GM23338 (cell line): Measurements from ENCODE around the gene CCDC74B. TPM values are rescaled to one million over a fixed set of nuclear protein-coding genes. Genes with fewer than 3 reads are reported as not detected.
"Not testable (repeated sequence)": the region's sequence is repeated elsewhere in the genome, so short reads cannot be mapped to it uniquely, and the experiment has no call there.

Source experiments
- ATAC-seq: fragments of 200-7000 bp; cut with Tn5 transposase; 3 replicates; pipeline ENCODE4 v1.9.1; 2020
- DNase-seq: peaks from one replicate; pipeline ENCODE4 v3.0.0-alpha.2; 2015; ENCODE audit warnings: low spot score
- H2AFZ ChIP-seq: fragments of 200-600 bp; sonication (generic); 2 replicates; pipeline ENCODE4 v1.8.0; 2016; ENCODE audit warnings: antibody characterized with exemption, mild to moderate bottlenecking, moderate library complexity
- H3F3A ChIP-seq: fragments of 200-600 bp; sonication (generic); replicated peaks from 2 replicates; pipeline ENCODE4 v1.8.0; 2017; ENCODE audit warnings: antibody characterized with exemption, mixed run types, low read depth
- H3K27ac ChIP-seq: fragments of 200-600 bp; sonication (generic); 2 replicates; pipeline ENCODE4 v1.6.1; 2016; ENCODE audit warnings: low read depth
- H3K27me3 ChIP-seq: fragments of 200-600 bp; sonication (generic); 2 replicates; pipeline ENCODE4 v1.8.0; 2016; ENCODE audit warnings: mild to moderate bottlenecking, mixed run types, moderate library complexity; ENCODE audit not compliant: insufficient read depth
- H3K36me3 ChIP-seq: fragments of 200-600 bp; sonication (generic); 2 replicates; pipeline ENCODE4 v1.8.0; 2016; ENCODE audit warnings: mild to moderate bottlenecking; ENCODE audit not compliant: insufficient read depth
- H3K4me1 ChIP-seq: fragments of 200-600 bp; sonication (generic); 2 replicates; pipeline ENCODE4 v1.8.0; 2016; ENCODE audit warnings: mild to moderate bottlenecking, moderate library complexity; ENCODE audit not compliant: insufficient read depth
- H3K4me2 ChIP-seq: fragments of 200-600 bp; sonication (generic); 2 replicates; pipeline ENCODE4 v1.7.1; 2017; ENCODE audit warnings: mixed run types
- H3K4me3 ChIP-seq: fragments of 200-600 bp; sonication (generic); 2 replicates; pipeline ENCODE4 v1.6.1; 2016; ENCODE audit warnings: mixed run types
- H3K79me2 ChIP-seq: fragments of 200-600 bp; sonication (generic); replicated peaks from 2 replicates; pipeline ENCODE4 v1.8.0; 2017; ENCODE audit warnings: mild to moderate bottlenecking; ENCODE audit not compliant: insufficient read depth
- H3K9me2 ChIP-seq: fragments of 200-600 bp; sonication (generic); 2 replicates; pipeline ENCODE4 v1.8.0; 2017; ENCODE audit not compliant: insufficient read depth
- H4K20me1 ChIP-seq: fragments of 200-600 bp; sonication (generic); replicated peaks from 2 replicates; pipeline ENCODE4 v1.8.0; 2017; ENCODE audit warnings: mild to moderate bottlenecking; ENCODE audit not compliant: insufficient read depth
- H3K27ac Mint-ChIP-seq: 2 replicates; pipeline ENCODE4 v1.8.0; 2020; ENCODE audit warnings: inconsistent platforms, mild to moderate bottlenecking, moderate library complexity, mixed read lengths
- H3K27me3 Mint-ChIP-seq: 3 replicates; pipeline ENCODE4 v1.8.0; 2022; ENCODE audit warnings: low read depth, mild to moderate bottlenecking, moderate library complexity, mixed read lengths, inconsistent platforms; ENCODE audit not compliant: insufficient read depth, poor library complexity
- H3K36me3 Mint-ChIP-seq: 3 replicates; pipeline ENCODE4 v1.8.0; 2021; ENCODE audit warnings: low read depth, mild to moderate bottlenecking, inconsistent platforms, moderate library complexity, mixed read lengths
- H3K4me1 Mint-ChIP-seq: 3 replicates; pipeline ENCODE4 v1.8.0; 2020; ENCODE audit warnings: mild to moderate bottlenecking, inconsistent platforms, mixed read lengths
- H3K4me3 Mint-ChIP-seq: 3 replicates; pipeline ENCODE4 v1.8.0; 2021; ENCODE audit warnings: moderate library complexity, mild to moderate bottlenecking, inconsistent platforms, mixed read lengths
- H3K9me3 Mint-ChIP-seq: 3 replicates; pipeline ENCODE4 v1.8.0; 2020; ENCODE audit warnings: moderate library complexity, mild to moderate bottlenecking, inconsistent platforms, mixed read lengths
- CREB1 ChIP-seq: fragments of 250-450 bp; sonication (Bioruptor Pico); IDR thresholded peaks from 2 replicates; pipeline ENCODE4 v1.5.0; 2020; ENCODE audit warnings: low read depth, mild to moderate bottlenecking, moderate library complexity
- CTCF ChIP-seq, 2 experiments: fragments of 200-600 bp in 1 of 2; sonication (generic) in 1 of 2; conservative IDR thresholded peaks; 2 replicates each; pipeline versions ENCODE4 v1.5.1 to v1.6.1; 2016 to 2017; ENCODE audit warnings: antibody characterized with exemption in 2 of 2, low read depth in 2 of 2, mild to moderate bottlenecking in 2 of 2, moderate library complexity in 1 of 2
- EZH2 ChIP-seq: fragments of 200-600 bp; sonication (generic); IDR thresholded peaks from one replicate; pipeline ENCODE4 v1.8.0; 2017; ENCODE audit warnings: antibody characterized with exemption, mild to moderate bottlenecking, low read depth; ENCODE audit not compliant: unreplicated experiment
- NANOG ChIP-seq: IDR thresholded peaks from 2 replicates; pipeline ENCODE4 v1.6.1; 2016; ENCODE audit warnings: antibody characterized with exemption, borderline replicate concordance
- POLR2AphosphoS5 ChIP-seq: IDR thresholded peaks from 2 replicates; pipeline ENCODE4 v1.6.1; 2016; ENCODE audit warnings: antibody characterized with exemption, low read depth
- REST ChIP-seq: IDR thresholded peaks from one replicate; pipeline ENCODE4 v1.6.1; 2018; ENCODE audit warnings: antibody characterized with exemption; ENCODE audit not compliant: unreplicated experiment
- STAT1 ChIP-seq: IDR thresholded peaks from one replicate; pipeline ENCODE4 v1.6.1; 2016; ENCODE audit warnings: antibody characterized with exemption; ENCODE audit not compliant: unreplicated experiment
- ZNF114 ChIP-seq: fragments of 250-450 bp; sonication (Bioruptor Pico); IDR thresholded peaks from 2 replicates; pipeline ENCODE4 v1.5.0; 2020; ENCODE audit warnings: mild to moderate bottlenecking, moderate library complexity
- ZNF331 ChIP-seq: fragments of 250-450 bp; sonication (Bioruptor Pico); IDR thresholded peaks from 2 replicates; pipeline ENCODE4 v1.5.0; 2020; ENCODE audit warnings: low read depth, mild to moderate bottlenecking, moderate library complexity
- polyA plus RNA-seq: library from polyadenylated mRNA; unstranded; fragments of >200 nt; fragmentation: Nextera tagmentation; extraction: Ambion mirVana; gene quantifications from 2 replicates; pipeline ENCODE4 v1.2.1, GENCODE V29; 2016
- total RNA-seq: library from RNA; depleted of rRNA; stranded (reverse); fragments of >200 nt; shearing (Covaris generic); gene quantifications from 2 replicates; pipeline ENCODE4 v1.2.3, GENCODE V29; 2014
- TF ChIP-seq, protein P1 (sequence below): fragments of 250-450 bp; sonication (Bioruptor Pico); IDR thresholded peaks from 2 replicates; pipeline ENCODE4 v1.5.0; 2020; ENCODE audit warnings: mild to moderate bottlenecking, moderate library complexity
- TF ChIP-seq, protein P2 (sequence below): IDR thresholded peaks from 2 replicates; pipeline ENCODE4 v1.6.1; 2016; ENCODE audit warnings: antibody characterized with exemption

CCDC74B gene
- total and polyA plus RNA-seq, 2 experiments from 2014 or later: 16.4 to 34.5 TPM

DNA sequence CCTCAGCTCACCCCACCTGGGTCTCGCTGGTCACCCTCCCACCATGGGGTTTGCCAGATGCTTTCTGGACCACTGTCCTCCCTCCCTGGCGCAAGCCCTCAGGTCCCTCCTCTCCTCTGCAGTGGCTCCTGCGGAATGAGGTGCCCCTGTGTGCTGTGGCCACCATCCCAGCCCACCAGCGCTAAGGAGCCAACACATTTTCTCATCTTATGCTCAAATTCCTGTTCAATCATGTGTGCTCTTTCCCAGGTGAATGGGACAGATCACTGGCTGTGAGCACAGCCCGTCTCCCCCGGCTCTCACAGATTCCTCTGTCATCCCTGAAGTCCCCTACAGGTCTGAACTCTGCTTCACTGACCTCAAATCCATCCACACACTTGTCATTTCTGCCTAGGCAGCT, 15.2 kb upstream of the CCDC74B start:
- H3K27ac ChIP-seq: no peak overlapping the region
- ATAC-seq (no peak), DNase-seq (no peak)
- H4K20me1 ChIP-seq: no peaks in the 10 kb centered on the region; the same call in 1 of the 2 replicates
- no peaks in the 10 kb centered on the region for H3K27me3 ChIP-seq
- no peaks in the 10 kb centered on the region for H3K9me2 ChIP-seq
- H2AFZ ChIP-seq: no peak overlapping the region
- no peak overlapping the region for H3K4me3 Mint-ChIP-seq
- H3K36me3 Mint-ChIP-seq: peaks cover 42% of the 10 kb centered on the region
- H3K4me1 ChIP-seq: no peaks in the 10 kb centered on the region
- no peak overlapping the region for H3K4me3 ChIP-seq
- peaks cover 3% of the 10 kb centered on the region; the same call in 1 of the 2 replicates for H3K36me3 ChIP-seq
- 0 out of 2 replicates have a peak overlapping the region, but pooled peaks have one; percentile 30 for H3K27ac Mint-ChIP-seq
- no peaks in the 10 kb centered on the region for H3K9me3 Mint-ChIP-seq
- H3K4me2 ChIP-seq: no peak overlapping the region
- TF ChIP-seq POLR2AphosphoS5 (no peak), ZNF331 (CRISPR knock-in tag) (no peak), NANOG (no peak), ZNF114 (no peak), EZH2 (no peak), STAT1 (no peak), REST (no peak), CTCF (conservative IDR thresholded peaks at IDR 0.05; ENCODE audit: low read depth in 2 of 2) (no peak), CREB1 (CRISPR knock-in tag) (no peak)
- TF ChIP-seq, protein P1, sequence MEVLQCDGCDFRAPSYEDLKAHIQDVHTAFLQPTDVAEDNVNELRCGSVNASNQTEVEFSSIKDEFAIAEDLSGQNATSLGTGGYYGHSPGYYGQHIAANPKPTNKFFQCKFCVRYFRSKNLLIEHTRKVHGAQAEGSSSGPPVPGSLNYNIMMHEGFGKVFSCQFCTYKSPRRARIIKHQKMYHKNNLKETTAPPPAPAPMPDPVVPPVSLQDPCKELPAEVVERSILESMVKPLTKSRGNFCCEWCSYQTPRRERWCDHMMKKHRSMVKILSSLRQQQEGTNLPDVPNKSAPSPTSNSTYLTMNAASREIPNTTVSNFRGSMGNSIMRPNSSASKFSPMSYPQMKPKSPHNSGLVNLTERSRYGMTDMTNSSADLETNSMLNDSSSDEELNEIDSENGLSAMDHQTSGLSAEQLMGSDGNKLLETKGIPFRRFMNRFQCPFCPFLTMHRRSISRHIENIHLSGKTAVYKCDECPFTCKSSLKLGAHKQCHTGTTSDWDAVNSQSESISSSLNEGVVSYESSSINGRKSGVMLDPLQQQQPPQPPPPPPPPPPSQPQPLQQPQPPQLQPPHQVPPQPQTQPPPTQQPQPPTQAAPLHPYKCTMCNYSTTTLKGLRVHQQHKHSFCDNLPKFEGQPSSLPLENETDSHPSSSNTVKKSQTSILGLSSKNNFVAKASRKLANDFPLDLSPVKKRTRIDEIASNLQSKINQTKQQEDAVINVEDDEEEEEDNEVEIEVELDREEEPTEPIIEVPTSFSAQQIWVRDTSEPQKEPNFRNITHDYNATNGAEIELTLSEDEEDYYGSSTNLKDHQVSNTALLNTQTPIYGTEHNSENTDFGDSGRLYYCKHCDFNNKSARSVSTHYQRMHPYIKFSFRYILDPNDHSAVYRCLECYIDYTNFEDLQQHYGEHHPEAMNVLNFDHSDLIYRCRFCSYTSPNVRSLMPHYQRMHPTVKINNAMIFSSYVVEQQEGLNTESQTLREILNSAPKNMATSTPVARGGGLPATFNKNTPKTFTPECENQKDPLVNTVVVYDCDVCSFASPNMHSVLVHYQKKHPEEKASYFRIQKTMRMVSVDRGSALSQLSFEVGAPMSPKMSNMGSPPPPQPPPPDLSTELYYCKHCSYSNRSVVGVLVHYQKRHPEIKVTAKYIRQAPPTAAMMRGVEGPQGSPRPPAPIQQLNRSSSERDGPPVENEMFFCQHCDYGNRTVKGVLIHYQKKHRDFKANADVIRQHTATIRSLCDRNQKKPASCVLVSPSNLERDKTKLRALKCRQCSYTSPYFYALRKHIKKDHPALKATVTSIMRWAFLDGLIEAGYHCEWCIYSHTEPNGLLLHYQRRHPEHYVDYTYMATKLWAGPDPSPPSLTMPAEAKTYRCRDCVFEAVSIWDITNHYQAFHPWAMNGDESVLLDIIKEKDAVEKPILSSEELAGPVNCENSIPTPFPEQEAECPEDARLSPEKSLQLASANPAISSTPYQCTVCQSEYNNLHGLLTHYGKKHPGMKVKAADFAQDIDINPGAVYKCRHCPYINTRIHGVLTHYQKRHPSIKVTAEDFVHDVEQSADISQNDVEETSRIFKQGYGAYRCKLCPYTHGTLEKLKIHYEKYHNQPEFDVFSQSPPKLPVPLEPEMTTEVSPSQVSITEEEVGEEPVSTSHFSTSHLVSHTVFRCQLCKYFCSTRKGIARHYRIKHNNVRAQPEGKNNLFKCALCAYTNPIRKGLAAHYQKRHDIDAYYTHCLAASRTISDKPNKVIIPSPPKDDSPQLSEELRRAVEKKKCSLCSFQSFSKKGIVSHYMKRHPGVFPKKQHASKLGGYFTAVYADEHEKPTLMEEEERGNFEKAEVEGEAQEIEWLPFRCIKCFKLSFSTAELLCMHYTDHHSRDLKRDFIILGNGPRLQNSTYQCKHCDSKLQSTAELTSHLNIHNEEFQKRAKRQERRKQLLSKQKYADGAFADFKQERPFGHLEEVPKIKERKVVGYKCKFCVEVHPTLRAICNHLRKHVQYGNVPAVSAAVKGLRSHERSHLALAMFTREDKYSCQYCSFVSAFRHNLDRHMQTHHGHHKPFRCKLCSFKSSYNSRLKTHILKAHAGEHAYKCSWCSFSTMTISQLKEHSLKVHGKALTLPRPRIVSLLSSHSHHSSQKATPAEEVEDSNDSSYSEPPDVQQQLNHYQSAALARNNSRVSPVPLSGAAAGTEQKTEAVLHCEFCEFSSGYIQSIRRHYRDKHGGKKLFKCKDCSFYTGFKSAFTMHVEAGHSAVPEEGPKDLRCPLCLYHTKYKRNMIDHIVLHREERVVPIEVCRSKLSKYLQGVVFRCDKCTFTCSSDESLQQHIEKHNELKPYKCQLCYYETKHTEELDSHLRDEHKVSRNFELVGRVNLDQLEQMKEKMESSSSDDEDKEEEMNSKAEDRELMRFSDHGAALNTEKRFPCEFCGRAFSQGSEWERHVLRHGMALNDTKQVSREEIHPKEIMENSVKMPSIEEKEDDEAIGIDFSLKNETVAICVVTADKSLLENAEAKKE (CRISPR knock-in tag): no peak
- TF ChIP-seq, protein P2, sequence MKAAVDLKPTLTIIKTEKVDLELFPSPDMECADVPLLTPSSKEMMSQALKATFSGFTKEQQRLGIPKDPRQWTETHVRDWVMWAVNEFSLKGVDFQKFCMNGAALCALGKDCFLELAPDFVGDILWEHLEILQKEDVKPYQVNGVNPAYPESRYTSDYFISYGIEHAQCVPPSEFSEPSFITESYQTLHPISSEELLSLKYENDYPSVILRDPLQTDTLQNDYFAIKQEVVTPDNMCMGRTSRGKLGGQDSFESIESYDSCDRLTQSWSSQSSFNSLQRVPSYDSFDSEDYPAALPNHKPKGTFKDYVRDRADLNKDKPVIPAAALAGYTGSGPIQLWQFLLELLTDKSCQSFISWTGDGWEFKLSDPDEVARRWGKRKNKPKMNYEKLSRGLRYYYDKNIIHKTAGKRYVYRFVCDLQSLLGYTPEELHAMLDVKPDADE: no peak
- H3K79me2 ChIP-seq: no peaks in the 10 kb centered on the region
- H3F3A ChIP-seq: no peaks in the 10 kb centered on the region
- peaks cover 9% of the 10 kb centered on the region for H3K27me3 Mint-ChIP-seq
- H3K4me1 Mint-ChIP-seq: peaks cover 3% of the 10 kb centered on the region; the same call in 2 of the 3 replicates

DNA sequence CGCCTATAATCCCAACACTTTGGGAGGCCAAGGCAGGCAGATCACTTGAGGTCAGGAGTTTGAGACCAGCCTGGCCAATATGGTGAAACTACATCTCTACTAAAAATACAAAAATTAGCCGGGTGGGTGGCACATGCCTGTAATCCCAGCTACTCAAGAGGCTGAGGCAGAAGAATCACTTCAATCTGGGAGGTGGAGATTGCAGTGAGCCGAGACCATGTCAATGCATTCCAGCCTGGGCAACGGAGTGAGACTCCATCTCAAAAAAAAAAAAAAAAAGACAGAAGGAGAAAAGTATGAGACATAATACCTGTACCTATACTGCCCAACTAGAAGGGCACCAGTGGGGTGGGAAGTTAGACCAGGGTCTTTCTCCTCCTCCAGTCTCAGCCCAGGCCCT, 14.5 kb upstream of the CCDC74B start:
- not testable (repeated sequence) for H3K79me2 ChIP-seq, H3K9me2 ChIP-seq, H3K9me3 Mint-ChIP-seq, DNase-seq, ATAC-seq, H3K36me3 ChIP-seq, H3F3A ChIP-seq, H3K27ac Mint-ChIP-seq, H3K4me2 ChIP-seq, H3K4me1 Mint-ChIP-seq, H3K4me3 Mint-ChIP-seq, H3K27ac ChIP-seq, H3K27me3 ChIP-seq, H2AFZ ChIP-seq, H3K4me1 ChIP-seq, H4K20me1 ChIP-seq, H3K4me3 ChIP-seq
- peaks cover 10% of the 10 kb centered on the region for H3K27me3 Mint-ChIP-seq
- H3K36me3 Mint-ChIP-seq: peaks cover 42% of the 10 kb centered on the region
